ENCODE measurements around the gene UBAC1.
"Not testable (repeated sequence)": the region's sequence is repeated elsewhere in the genome, so short reads cannot be mapped to it uniquely, and the experiment has no call there.

DNA sequence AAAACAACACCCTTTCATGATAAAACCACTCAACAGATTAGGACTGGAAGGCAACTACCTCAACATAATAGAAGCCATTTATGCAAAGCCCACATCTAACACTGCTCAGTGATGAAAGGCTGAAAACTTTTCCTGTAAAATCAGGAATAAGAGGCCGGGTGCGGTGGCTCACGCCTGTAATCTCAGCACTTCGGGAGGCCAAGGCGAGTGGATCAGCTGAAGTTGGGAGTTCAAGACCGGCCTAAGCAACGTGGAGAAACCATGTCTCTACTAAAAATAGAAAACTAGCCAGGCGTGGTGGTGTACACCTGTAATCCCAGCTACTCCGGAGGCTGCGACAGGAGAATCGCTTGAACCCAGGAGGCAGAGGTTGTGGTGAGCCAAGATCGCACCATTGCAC is 44.9 kb downstream of the UBAC1 start:
- not testable (repeated sequence) for TF ChIP-seq POLR2A (IDR thresholded peaks at IDR 0.05)
- TF ChIP-seq, protein P1, sequence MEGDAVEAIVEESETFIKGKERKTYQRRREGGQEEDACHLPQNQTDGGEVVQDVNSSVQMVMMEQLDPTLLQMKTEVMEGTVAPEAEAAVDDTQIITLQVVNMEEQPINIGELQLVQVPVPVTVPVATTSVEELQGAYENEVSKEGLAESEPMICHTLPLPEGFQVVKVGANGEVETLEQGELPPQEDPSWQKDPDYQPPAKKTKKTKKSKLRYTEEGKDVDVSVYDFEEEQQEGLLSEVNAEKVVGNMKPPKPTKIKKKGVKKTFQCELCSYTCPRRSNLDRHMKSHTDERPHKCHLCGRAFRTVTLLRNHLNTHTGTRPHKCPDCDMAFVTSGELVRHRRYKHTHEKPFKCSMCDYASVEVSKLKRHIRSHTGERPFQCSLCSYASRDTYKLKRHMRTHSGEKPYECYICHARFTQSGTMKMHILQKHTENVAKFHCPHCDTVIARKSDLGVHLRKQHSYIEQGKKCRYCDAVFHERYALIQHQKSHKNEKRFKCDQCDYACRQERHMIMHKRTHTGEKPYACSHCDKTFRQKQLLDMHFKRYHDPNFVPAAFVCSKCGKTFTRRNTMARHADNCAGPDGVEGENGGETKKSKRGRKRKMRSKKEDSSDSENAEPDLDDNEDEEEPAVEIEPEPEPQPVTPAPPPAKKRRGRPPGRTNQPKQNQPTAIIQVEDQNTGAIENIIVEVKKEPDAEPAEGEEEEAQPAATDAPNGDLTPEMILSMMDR (IDR thresholded peaks at IDR 0.05), result not testable (repeated sequence)
